ENCODE data around the gene CUBN. TPM values are rescaled to one million over a fixed set of nuclear protein-coding genes. Genes with fewer than 3 reads are reported as not detected.

Gene CUBN
- total RNA-seq, 1 donor from 2014 or later: 1.0 TPM

- Mint-ChIP-seq H3K27me3 (no peaks in the 10 kb centered on the region), H3K27ac (no peak overlapping the region), H3K4me3 (no peak overlapping the region), H3K36me3 (peaks cover 24% of the 10 kb centered on the region), H3K4me1 (ENCODE audit: unreplicated experiment) (peaks cover 24% of the 10 kb centered on the region), H3K9me3 (no peaks in the 10 kb centered on the region)
- TF ChIP-seq CTCF (conservative IDR thresholded peaks at IDR 0.05): no peak
- no peak for DNase-seq (ENCODE audit: extremely low spot score, unreplicated experiment)
Observed at GRCh38 chr10:16789765-16790164, 339.8 kb downstream of the CUBN start.

GRCh38 chr10:16789261-16789660 is 340.4 kb downstream of the CUBN start:
- H3K27ac Mint-ChIP-seq: no peak overlapping the region

GRCh38 chr10:16788778-16789177 is 340.8 kb downstream of the CUBN start:
- TF ChIP-seq CTCF (conservative IDR thresholded peaks at IDR 0.05): no peak
- Mint-ChIP-seq H3K4me1 (ENCODE audit: unreplicated experiment) (peaks cover 24% of the 10 kb centered on the region), H3K27ac (no peak overlapping the region), H3K9me3 (no peaks in the 10 kb centered on the region), H3K27me3 (no peaks in the 10 kb centered on the region), H3K36me3 (peaks cover 25% of the 10 kb centered on the region), H3K4me3 (no peak overlapping the region)
- DNase-seq (ENCODE audit: extremely low spot score, unreplicated experiment): no peak

More at GRCh38 chr10:16789261-16789660, 340.4 kb downstream of the CUBN start:
- H3K4me1 Mint-ChIP-seq (ENCODE audit: unreplicated experiment): peaks cover 24% of the 10 kb centered on the region
- no peak for DNase-seq (ENCODE audit: extremely low spot score, unreplicated experiment)
- H3K27me3 Mint-ChIP-seq: no peaks in the 10 kb centered on the region
- peaks cover 25% of the 10 kb centered on the region for H3K36me3 Mint-ChIP-seq
- H3K9me3 Mint-ChIP-seq: no peaks in the 10 kb centered on the region
- no peak for TF ChIP-seq CTCF (conservative IDR thresholded peaks at IDR 0.05)
- H3K4me3 Mint-ChIP-seq: no peak overlapping the region

- Mint-ChIP-seq H3K36me3 (peaks cover 25% of the 10 kb centered on the region), H3K4me1 (ENCODE audit: unreplicated experiment) (peaks cover 24% of the 10 kb centered on the region), H3K27ac (no peak overlapping the region), H3K9me3 (no peaks in the 10 kb centered on the region), H3K27me3 (no peaks in the 10 kb centered on the region), H3K4me3 (no peak overlapping the region)
- no peak for TF ChIP-seq CTCF (conservative IDR thresholded peaks at IDR 0.05)
- DNase-seq (ENCODE audit: extremely low spot score, unreplicated experiment): no peak
Observed at GRCh38 chr10:16788125-16788524, 341.5 kb downstream of the CUBN start.

- no peak overlapping the region for H3K27ac Mint-ChIP-seq
- DNase-seq (ENCODE audit: extremely low spot score, unreplicated experiment): no peak
- peaks cover 25% of the 10 kb centered on the region for H3K36me3 Mint-ChIP-seq
Observed at GRCh38 chr10:16787361-16787791, 342.2 kb downstream of the CUBN start.

More at GRCh38 chr10:16787361-16787791, 342.2 kb downstream of the CUBN start:
- H3K4me3 Mint-ChIP-seq: no peak overlapping the region
- no peak for TF ChIP-seq CTCF (conservative IDR thresholded peaks at IDR 0.05)
- H3K27me3 Mint-ChIP-seq: no peaks in the 10 kb centered on the region
- peaks cover 24% of the 10 kb centered on the region for H3K4me1 Mint-ChIP-seq (ENCODE audit: unreplicated experiment)
- H3K9me3 Mint-ChIP-seq: no peaks in the 10 kb centered on the region
